AG04449 (cell line): ENCODE measurements around the gene PREP.

ENCODE experiments used
- CTCF ChIA-PET: fragments of 350-600 bp; formaldehyde crosslinking; extraction: SDS; loops from one replicate; lab custom pipeline; 2021; ENCODE audit warnings: antibody characterized with exemption; lab: Yijun Ruan, JAX
- POLR2A ChIA-PET: fragments of 400-600, 350-600 bp; formaldehyde crosslinking; extraction: SDS; loops from one replicate; lab custom pipeline; 2020; ENCODE audit warnings: antibody characterized with exemption, inconsistent platforms; lab: Yijun Ruan, JAX
- DNase-seq: peaks from one replicate; pipeline ENCODE4 v3.0.0-alpha.2; 2010; ENCODE audit warnings: low read depth, low spot score
- H3K4me3 ChIP-seq: 2 replicates; pipeline ENCODE4 v1.5.1; 2011; ENCODE audit warnings: low read depth, mild to moderate bottlenecking, control low read depth, low read length
- CTCF ChIP-seq: IDR thresholded peaks from one replicate; pipeline ENCODE4 v1.5.1; 2011; ENCODE audit warnings: mild to moderate bottlenecking, moderate library complexity, low read length, control low read depth, inconsistent platforms; ENCODE audit not compliant: insufficient read depth; ENCODE audit errors: missing control alignments

The PREP gene

GRCh38 chr6:105364243-105364642, 38.6 kb downstream of the PREP start:
- DNase-seq, result no peak
- CTCF ChIA-PET, result interaction anchor here (0.7 to 11.1 kb wide), 17 partner anchors 9 to 286 kb away, joined by 3 to 301 read pairs (median 7); partner anchors contain the start of gene PREP
- POLR2A ChIA-PET, result no interaction called here
- H3K4me3 ChIP-seq, result no peak overlapping the region
- no peak for TF ChIP-seq CTCF

GRCh38 chr6:105363100-105363754, 39.7 kb downstream of the PREP start:
- ChIA-PET POLR2A (interaction anchor here (0.6 to 1.0 kb wide), 2 partner anchors 17 to 276 kb away, joined by 3 read pairs; no protein-coding TSS in a partner anchor), CTCF (interaction anchor here (0.6 to 11.1 kb wide), 43 partner anchors 10 to 470 kb away, joined by 3 to 301 read pairs (median 4); partner anchors contain the start of gene PREP)
- peak; percentile 27 for TF ChIP-seq CTCF
- no peak overlapping the region for H3K4me3 ChIP-seq
- no peak for DNase-seq

GRCh38 chr6:105359419-105360370, 43.2 kb downstream of the PREP start:
- TF ChIP-seq CTCF, result no peak
- peak; percentile 79 for DNase-seq
- POLR2A ChIA-PET, result interaction anchor here (1.2 kb wide), 1 partner anchor 41 kb away, joined by 5 read pairs; no protein-coding TSS in a partner anchor
- CTCF ChIA-PET, result interaction anchor here (0.9 to 11.1 kb wide), 8 partner anchors 11 to 282 kb away, joined by 3 to 301 read pairs (median 4); partner anchors contain the start of gene PREP
- H3K4me3 ChIP-seq, result no peak overlapping the region

DNA sequence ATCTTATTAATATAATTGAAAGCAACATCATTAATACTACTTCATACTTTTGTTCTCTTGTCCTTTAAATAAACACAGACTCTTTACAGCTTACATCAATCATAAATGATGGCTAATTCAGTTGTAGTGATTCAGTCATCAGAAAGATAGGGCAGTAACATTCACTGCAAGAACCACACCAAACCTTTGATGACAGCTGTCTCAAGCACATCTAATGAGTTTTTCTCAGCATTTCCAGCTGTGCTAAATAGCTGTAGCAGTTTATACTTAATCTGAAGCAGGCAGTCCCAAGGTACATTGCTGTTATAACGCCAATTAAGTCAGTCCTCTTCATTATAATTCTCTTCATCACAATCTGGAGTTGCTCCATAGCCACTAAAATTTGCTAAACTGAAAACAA, 45.7 kb downstream of the PREP start:
- TF ChIP-seq CTCF, result no peak
- no peak for DNase-seq
- CTCF ChIA-PET, result interaction anchor here (0.8 to 1.7 kb wide), 4 partner anchors 11 to 269 kb away, joined by 3 to 8 read pairs (median 4); partner anchors contain the start of gene PREP
- H3K4me3 ChIP-seq, result no peak overlapping the region
- POLR2A ChIA-PET, result no interaction called here

- H3K4me3 ChIP-seq, result no peak overlapping the region
- POLR2A ChIA-PET, result no interaction called here
- CTCF ChIA-PET, result interaction anchor here (2.2 kb wide), 1 partner anchor 11 kb away, joined by 7 read pairs; no protein-coding TSS in a partner anchor
- DNase-seq, result no peak
- TF ChIP-seq CTCF, result no peak
Measured at GRCh38 chr6:105352037-105352617, 50.8 kb downstream of the PREP start.
